Lung (tissue), 12 donors: ENCODE measurements around the gene HMGN1. TPM values are rescaled to one million over a fixed set of nuclear protein-coding genes. Genes with fewer than 3 reads are reported as not detected.

ENCODE experiments used
- ATAC-seq: fragments of 200-7000 bp; cut with Tn5 transposase; one replicate; pipeline ENCODE4 v1.9.1; 2020; ENCODE audit warnings: moderate number of reproducible peaks; ENCODE audit not compliant: insufficient read depth, low FRiP score
- DNase-seq, 3 donors: peaks; one replicate each; pipeline ENCODE4 v3.0.0-alpha.2; 2013 to 2017
- H3K27ac ChIP-seq, 2 donors: one replicate each; pipeline ENCODE4 v1.5.1; 2013; ENCODE audit warnings: mild to moderate bottlenecking in 2 of 2, moderate library complexity in 2 of 2, control low read depth in 1 of 2, inconsistent platforms in 1 of 2, low read depth in 1 of 2, low read length in 1 of 2
- H3K27me3 ChIP-seq, 3 donors: one replicate each; pipeline ENCODE4 v1.5.1; 2013; ENCODE audit warnings: low read length in 2 of 3; ENCODE audit not compliant: control insufficient read depth in 3 of 3, insufficient read depth in 3 of 3
- H3K36me3 ChIP-seq, 4 donors: one replicate each; pipeline ENCODE4 v1.5.1; 2013; ENCODE audit warnings: low read length in 4 of 4, mild to moderate bottlenecking in 1 of 4, moderate library complexity in 1 of 4; ENCODE audit not compliant: control insufficient read depth in 4 of 4, insufficient read depth in 4 of 4
- H3K4me1 ChIP-seq, 5 donors: one replicate each; pipeline ENCODE4 v1.5.1; 2013; ENCODE audit warnings: low read length in 5 of 5, mild to moderate bottlenecking in 2 of 5, moderate library complexity in 1 of 5; ENCODE audit not compliant: control insufficient read depth in 5 of 5, insufficient read depth in 5 of 5
- H3K4me3 ChIP-seq: one replicate; pipeline ENCODE4 v1.5.1; 2013; ENCODE audit warnings: mild to moderate bottlenecking, control low read depth, moderate library complexity
- H3K9ac ChIP-seq, 2 donors: one replicate each; pipeline ENCODE4 v1.5.1; 2013; ENCODE audit warnings: low read length in 2 of 2, control low read depth in 1 of 2; ENCODE audit not compliant: insufficient read depth in 1 of 2
- H3K9me3 ChIP-seq, 4 donors: one replicate each; pipeline ENCODE4 v1.5.1; 2013; ENCODE audit warnings: low read length in 3 of 4, mild to moderate bottlenecking in 1 of 4, moderate library complexity in 1 of 4; ENCODE audit not compliant: control insufficient read depth in 4 of 4, insufficient read depth in 3 of 4
- WGBS, 2 donors: extraction: QIAGEN DNeasy Blood & Tissue Kit; methylation state at CpG; one replicate each; pipeline ENCODE4 v1.1.7; 2013; 5-methylcytosine and 5-hydroxymethylcytosine counted together
- polyA plus RNA-seq, 2 donors: library from polyadenylated mRNA; stranded (reverse); fragments of 200-250 nt; gene quantifications; one replicate each; pipeline ENCODE4 v1.2.1, GENCODE V29; 2013
- total RNA-seq, 2 donors: library from RNA; depleted of rRNA in 1 of 2; stranded (reverse); fragments of >200 nt in 1 of 2; gene quantifications; one replicate each; pipeline ENCODE4 v1.2.1, GENCODE V29; 2014 to 2021
- TF ChIP-seq, protein P1 (sequence below): IDR thresholded peaks from 2 replicates; pipeline ENCODE4 v1.5.1; 2012; ENCODE audit warnings: mild to moderate bottlenecking; ENCODE audit errors: control extremely low read depth, extremely low read depth
- donor health status: control.
- donor health status: control.
- donor health status: Bipolar disorder and iron deficiency.
- donor health status: healthy.
- donor health status: DM: yes; HTN: yes; CAD: no.

Gene HMGN1
- total and polyA plus RNA-seq, 4 donors, result 124 to 375 (median 166) TPM

GRCh38 chr21:39313042-39313570 lies 35.8 kb downstream of the HMGN1 start:
- ATAC-seq, result peak; percentile 20

DNA sequence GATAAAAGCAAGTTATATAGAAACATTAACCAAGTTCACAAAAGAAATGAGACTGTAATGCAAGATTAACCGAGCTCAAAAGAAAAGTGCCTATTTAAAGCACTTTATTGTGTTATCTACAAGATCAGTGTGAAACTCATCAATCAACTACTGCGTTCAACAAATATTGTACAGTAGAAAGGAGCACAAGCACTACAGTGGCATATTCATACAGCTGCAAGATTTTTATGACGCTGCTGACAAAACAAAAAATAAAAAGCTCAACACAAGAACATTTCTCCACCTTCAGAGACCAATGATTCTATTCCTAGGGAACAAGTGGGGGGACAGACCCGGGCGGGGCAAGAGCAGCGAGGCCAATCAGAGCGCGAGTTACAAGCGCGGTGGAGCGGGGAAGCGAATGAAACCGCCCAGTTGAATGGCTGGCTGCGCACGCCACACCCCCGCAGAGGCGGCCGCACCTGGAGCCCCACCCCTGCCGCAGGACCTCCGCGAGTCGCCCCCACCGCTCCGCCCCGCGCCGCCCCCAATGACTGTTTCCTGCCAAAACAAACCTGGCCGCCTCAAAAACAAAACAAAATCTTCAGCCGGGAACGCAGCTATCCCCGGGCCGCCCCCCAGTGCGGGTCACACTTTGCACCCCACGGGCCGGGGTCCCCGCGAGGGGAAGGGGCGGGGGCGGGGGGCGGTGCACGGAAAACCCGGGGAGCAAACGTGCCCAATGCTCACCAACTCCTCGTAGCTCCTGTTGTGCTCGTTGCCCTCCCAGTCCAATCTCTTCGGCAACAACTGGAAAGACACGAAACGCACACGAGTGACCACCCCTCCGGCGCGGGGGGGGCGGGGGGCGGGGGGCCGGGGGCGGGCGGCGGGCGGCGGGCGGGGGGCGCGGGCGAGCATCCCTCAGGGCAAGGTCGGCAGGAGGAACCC lies 36.5 kb downstream of the HMGN1 start:
- Histone ChIP-seq H3K4me3 (peak overlapping the region; percentile 92), H3K36me3 (peaks cover 0 to 12% (median 6%) of the 10 kb centered on the region in 4 donors), H3K27me3 (no peaks in the 10 kb centered on the region), H3K4me1 (peaks cover 2 to 12% (median 5%) of the 10 kb centered on the region in 5 donors), H3K9ac (no peak overlapping the region), H3K27ac (peak overlapping the region; percentile 98 to 100), H3K9me3 (no peaks in the 10 kb centered on the region)
- TF ChIP-seq, protein P1, sequence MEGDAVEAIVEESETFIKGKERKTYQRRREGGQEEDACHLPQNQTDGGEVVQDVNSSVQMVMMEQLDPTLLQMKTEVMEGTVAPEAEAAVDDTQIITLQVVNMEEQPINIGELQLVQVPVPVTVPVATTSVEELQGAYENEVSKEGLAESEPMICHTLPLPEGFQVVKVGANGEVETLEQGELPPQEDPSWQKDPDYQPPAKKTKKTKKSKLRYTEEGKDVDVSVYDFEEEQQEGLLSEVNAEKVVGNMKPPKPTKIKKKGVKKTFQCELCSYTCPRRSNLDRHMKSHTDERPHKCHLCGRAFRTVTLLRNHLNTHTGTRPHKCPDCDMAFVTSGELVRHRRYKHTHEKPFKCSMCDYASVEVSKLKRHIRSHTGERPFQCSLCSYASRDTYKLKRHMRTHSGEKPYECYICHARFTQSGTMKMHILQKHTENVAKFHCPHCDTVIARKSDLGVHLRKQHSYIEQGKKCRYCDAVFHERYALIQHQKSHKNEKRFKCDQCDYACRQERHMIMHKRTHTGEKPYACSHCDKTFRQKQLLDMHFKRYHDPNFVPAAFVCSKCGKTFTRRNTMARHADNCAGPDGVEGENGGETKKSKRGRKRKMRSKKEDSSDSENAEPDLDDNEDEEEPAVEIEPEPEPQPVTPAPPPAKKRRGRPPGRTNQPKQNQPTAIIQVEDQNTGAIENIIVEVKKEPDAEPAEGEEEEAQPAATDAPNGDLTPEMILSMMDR, result no peak
- 1% methylated on average over 32 to 64 of the region's 65 CpGs for WGBS, 2 donors
- peak; percentile 93 to 95 (median 94) for DNase-seq
- ATAC-seq, result peak; percentile 86

More at GRCh38 chr21:39313042-39313570, 35.8 kb downstream of the HMGN1 start:
- peak overlapping the region; percentile 92 for H3K4me3 ChIP-seq
- peak overlapping the region; percentile 98 to 100 for H3K27ac ChIP-seq
- H3K9me3 ChIP-seq, result no peaks in the 10 kb centered on the region
- H3K4me1 ChIP-seq, result peaks cover 2 to 17% (median 5%) of the 10 kb centered on the region in 5 donors
- H3K27me3 ChIP-seq, result no peaks in the 10 kb centered on the region
- TF ChIP-seq, protein P1, result no peak
- no peak overlapping the region for H3K9ac ChIP-seq
- H3K36me3 ChIP-seq, result peaks cover 0 to 9% (median 5%) of the 10 kb centered on the region in 4 donors
- 0 to 1% methylated on average over 17 to 71 of the region's 71 CpGs for WGBS, 2 donors
- DNase-seq, result peak in 1 of 3 donors; percentile 19

- no peak for ATAC-seq
- Histone ChIP-seq H3K27me3 (no peaks in the 10 kb centered on the region), H3K9ac (no peak overlapping the region), H3K36me3 (peaks cover 0 to 12% (median 6%) of the 10 kb centered on the region in 4 donors), H3K27ac (no peak overlapping the region), H3K9me3 (no peaks in the 10 kb centered on the region), H3K4me3 (no peak overlapping the region), H3K4me1 (peaks cover 2 to 12% (median 5%) of the 10 kb centered on the region in 5 donors)
- no peak for DNase-seq
- TF ChIP-seq, protein P1, result no peak
- WGBS, 2 donors, result 93 to 94% methylated on average over 7 of the region's 7 CpGs
These were observed 37.7 kb downstream of the HMGN1 start for GRCh38 chr21:39311164-39311563.
